GM18909 (cell line): ENCODE measurements around the gene PXYLP1.

ENCODE experiments used
- ATAC-seq: cut with Tn5 transposase; IDR thresholded peaks from one replicate; pipeline ENCODE4 v1.9.1; 2021; ENCODE audit warnings: mild to moderate bottlenecking; ENCODE audit not compliant: unreplicated experiment, poor library complexity

PXYLP1 gene

GRCh38 chr3:141227216-141227615 is 4.4 kb upstream of the PXYLP1 start:
- no peak for ATAC-seq

GRCh38 chr3:141227752-141228151 is 3.9 kb upstream of the PXYLP1 start:
- no peak for ATAC-seq

GRCh38 chr3:141228395-141228794 is 3.2 kb upstream of the PXYLP1 start:
- ATAC-seq: no peak

- no peak for ATAC-seq
These were observed 2.5 kb upstream of the PXYLP1 start for GRCh38 chr3:141229132-141229531.

- no peak for ATAC-seq
These were observed 1.3 kb upstream of the PXYLP1 start for GRCh38 chr3:141230293-141230692.

GRCh38 chr3:141231952-141232823 is 563 bp downstream of the PXYLP1 start:
- ATAC-seq: peak; percentile 1

GRCh38 chr3:141233457-141234161 is 2.0 kb downstream of the PXYLP1 start:
- ATAC-seq: no peak

GRCh38 chr3:141234283-141234682 is 2.7 kb downstream of the PXYLP1 start:
- no peak for ATAC-seq

GRCh38 chr3:141235661-141236171 is 4.1 kb downstream of the PXYLP1 start:
- ATAC-seq: no peak

- ATAC-seq: no peak
These were observed 4.7 kb downstream of the PXYLP1 start for GRCh38 chr3:141236361-141236760.

GRCh38 chr3:141237701-141238521 is 6.3 kb downstream of the PXYLP1 start:
- ATAC-seq: no peak

- no peak for ATAC-seq
These were observed 8.1 kb downstream of the PXYLP1 start for GRCh38 chr3:141239511-141240281.

GRCh38 chr3:141240286-141240685 is 8.7 kb downstream of the PXYLP1 start:
- no peak for ATAC-seq

GRCh38 chr3:141240687-141241615 is 9.3 kb downstream of the PXYLP1 start:
- ATAC-seq: no peak

- ATAC-seq: no peak
These were observed 10.2 kb downstream of the PXYLP1 start for GRCh38 chr3:141241616-141242376.

- ATAC-seq: no peak
These were observed 10.9 kb downstream of the PXYLP1 start for GRCh38 chr3:141242377-141243092.

GRCh38 chr3:141243271-141243707 is 11.7 kb downstream of the PXYLP1 start:
- no peak for ATAC-seq
